HK-2 (cell line): Measurements from ENCODE around the gene SAC3D1.
A peak's percentile ranks its signal among the peaks of the same experiment; 100 is the strongest.

Experiments used
- DNase-seq: peaks from one replicate; pipeline ENCODE4 v3.0.0-alpha.2; 2018; ENCODE audit not compliant: unreplicated experiment

SAC3D1 gene

GRCh38 chr11:65059959-65060824 is 19.2 kb downstream of the SAC3D1 start:
- no peak for DNase-seq

GRCh38 chr11:65060913-65061408 is 20.0 kb downstream of the SAC3D1 start:
- no peak for DNase-seq

DNA sequence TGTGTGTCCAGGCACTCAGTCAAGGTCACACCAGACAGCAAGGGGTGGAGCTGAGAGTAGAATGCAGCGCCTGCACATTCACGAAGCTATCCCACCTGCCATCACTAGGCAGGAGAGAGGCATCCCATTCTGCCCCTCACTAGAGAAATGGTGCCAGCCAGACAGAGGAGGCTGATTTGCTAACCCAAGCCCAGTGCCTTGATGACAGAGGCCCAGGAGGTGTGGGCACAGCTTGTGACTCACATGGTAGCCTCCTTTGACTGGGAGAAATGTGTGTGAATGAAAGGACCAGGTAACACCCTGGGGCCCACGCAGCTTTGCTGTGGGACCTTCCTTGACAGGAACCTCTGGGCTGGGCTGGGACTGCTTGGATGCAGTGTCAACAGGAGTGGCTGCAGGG is 22.5 kb downstream of the SAC3D1 start:
- no peak for DNase-seq

GRCh38 chr11:65064847-65065240 is 23.8 kb downstream of the SAC3D1 start:
- DNase-seq: no peak

GRCh38 chr11:65065851-65066250 is 24.8 kb downstream of the SAC3D1 start:
- DNase-seq: no peak

DNA sequence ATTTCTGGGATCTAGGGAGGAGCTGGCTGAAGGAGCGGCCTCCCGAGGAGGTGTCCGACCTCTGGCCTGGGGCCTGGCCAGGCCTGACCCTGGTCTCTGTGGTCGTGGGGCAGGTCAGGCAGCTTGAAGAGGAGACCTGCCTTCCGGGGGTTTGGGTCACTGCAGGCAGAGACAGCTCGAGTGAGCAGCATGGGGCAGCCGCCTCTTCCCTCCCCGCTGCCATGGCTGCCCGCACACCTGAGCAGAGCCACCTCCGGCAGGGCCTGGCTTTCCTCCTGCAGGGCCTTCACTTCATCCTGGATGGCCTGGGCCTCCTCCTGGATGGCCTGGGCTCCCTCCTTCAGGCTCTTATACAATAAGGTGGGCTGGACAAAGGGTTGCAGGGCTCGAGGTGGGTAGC is 25.3 kb downstream of the SAC3D1 start:
- no peak for DNase-seq

DNA sequence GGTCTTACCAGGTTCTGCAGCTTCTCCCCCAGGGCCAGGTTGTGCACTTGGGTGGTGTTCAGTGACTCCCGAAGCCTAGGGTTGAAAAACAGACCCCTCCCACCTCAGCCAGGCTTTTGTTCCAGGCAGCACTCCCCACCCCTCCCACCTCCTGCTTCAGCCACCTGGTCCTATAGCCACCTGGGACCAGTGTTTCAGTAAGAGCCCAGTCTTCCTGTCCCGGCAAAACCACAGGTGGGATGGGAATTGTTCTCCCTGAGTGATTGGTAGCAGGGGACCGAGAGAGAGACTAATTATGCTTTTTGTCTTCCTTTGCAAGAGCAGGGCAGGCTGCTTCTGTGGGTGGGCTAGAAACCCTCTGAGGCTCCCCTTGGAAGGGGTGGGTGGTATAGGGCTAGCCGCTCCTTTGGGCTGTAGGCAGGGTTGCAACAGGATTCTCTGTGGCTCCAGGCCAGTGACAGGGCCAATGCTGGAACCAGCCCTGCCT is 25.8 kb downstream of the SAC3D1 start:
- DNase-seq: no peak

- no peak for DNase-seq
Observed at GRCh38 chr11:65067446-65067845, 26.4 kb downstream of the SAC3D1 start.

GRCh38 chr11:65069217-65069616 is 28.2 kb downstream of the SAC3D1 start:
- peak; percentile 5 for DNase-seq

DNA sequence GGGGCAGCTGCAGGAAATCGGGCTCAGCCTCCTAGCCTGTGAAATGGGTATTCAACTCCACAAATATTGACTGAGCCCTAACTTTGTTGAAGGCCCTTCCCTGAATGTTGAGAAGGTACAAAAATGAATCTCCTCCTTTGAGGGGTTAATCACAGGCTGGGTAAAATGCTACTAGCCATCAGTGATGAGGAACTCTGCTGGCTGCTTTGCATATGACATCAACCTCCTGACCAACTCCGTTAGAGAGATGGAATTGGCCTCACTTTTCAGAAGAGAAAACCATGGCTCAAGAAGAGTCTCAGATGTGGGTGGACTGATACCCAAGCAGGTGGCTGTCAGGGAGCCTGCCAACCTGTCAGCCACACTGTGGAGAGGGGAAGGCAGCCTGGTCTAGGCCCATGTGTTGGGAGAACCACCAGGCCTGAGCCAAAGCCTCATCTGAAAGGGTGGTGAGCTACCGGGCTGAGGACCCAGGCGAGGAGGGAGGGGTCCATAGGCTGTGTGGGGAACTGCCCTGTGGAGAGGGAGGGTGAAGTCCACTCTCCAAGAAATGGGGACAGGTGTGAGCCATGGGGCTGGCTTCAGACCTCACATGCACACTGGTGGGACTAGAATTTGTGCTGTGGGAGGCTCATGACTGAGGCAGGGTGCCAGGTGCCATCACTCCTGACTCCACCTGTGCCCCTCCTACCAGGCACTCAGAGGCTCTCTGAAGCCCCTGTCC is 31.1 kb downstream of the SAC3D1 start:
- DNase-seq: no peak

DNA sequence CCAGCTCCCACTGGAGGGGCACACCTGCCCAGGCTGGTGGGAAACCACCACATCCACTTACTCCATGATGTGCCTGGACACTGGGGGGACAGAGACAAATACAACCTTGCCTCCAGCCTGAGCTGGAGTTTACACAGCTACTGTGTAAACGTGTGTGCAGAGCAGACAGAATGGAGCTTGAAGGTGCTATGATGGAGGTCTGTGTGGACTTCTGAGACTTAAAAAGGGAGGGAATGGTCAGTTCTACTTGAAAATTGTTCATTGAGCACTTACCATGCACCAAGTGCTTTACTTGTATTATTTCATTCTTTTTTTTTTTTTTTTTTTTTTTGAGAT is 31.6 kb downstream of the SAC3D1 start:
- DNase-seq: no peak

GRCh38 chr11:65077451-65077850 is 36.4 kb downstream of the SAC3D1 start:
- DNase-seq: no peak

DNA sequence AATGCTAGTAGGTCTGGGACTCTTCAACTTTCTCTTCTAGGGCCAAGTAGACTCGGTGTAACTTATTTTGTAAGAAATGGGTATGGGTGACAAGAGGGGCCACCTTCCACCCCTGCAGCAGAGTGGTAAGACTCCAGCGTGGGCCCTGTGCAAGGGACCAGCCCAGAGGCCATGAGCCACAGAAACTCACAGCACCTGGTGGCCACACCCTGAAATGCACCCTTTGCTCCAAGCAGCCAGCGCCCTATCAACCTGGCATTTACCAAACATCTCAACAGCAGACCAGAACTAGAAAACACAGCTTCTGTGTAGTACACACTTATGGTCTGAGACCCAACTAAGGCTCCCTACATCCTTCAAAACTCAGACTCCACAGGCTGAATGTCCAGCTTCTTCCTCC is 37.1 kb downstream of the SAC3D1 start:
- DNase-seq: peak; percentile 20

- DNase-seq: no peak
Observed at GRCh38 chr11:65078786-65079342, 37.9 kb downstream of the SAC3D1 start.

DNA sequence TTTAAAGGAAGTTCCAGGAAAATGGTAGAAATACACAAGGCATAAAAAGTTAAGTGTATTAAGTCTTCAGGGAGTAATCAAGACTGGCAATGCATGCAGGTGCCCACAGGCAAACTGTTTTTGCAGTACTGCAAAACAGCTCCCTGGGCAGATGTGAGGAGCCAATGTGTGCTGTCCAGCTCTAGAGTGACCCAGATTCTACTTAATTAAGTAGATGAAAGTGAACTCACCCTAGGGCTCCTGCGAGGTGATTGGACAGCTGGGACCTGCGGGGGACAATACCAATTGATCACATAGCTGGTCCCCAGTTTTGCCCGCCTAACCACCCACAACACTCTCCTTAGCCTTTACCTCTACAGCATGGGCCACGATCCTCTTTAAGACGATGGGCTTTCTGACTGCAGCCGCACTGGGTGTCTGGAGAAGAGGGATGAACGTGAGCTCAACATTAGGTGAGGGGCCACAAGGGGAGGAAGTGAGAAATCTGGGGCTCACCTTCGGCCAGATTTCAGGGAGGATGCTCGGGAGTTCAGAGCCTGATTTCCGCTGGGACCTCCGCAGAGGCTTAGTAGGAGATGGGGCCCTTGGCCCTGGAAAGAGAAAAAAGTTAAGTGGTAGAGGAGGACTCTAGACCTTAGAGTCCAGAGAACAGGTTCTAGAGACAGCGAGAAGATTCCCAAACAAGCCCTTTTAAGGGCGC is 42.3 kb downstream of the SAC3D1 start:
- no peak for DNase-seq

GRCh38 chr11:65083834-65084597 is 43.0 kb downstream of the SAC3D1 start, which contains the start of the genes CDCA5 and ZFPL1:
CDCA5 (minus strand) TSS chr11:65084040; CDS start chr11:65083978, 62 bp downstream.
ZFPL1 (plus strand) TSS chr11:65084222; CDS start chr11:65084699, 477 bp downstream.
- DNase-seq: peak; percentile 88

DNA sequence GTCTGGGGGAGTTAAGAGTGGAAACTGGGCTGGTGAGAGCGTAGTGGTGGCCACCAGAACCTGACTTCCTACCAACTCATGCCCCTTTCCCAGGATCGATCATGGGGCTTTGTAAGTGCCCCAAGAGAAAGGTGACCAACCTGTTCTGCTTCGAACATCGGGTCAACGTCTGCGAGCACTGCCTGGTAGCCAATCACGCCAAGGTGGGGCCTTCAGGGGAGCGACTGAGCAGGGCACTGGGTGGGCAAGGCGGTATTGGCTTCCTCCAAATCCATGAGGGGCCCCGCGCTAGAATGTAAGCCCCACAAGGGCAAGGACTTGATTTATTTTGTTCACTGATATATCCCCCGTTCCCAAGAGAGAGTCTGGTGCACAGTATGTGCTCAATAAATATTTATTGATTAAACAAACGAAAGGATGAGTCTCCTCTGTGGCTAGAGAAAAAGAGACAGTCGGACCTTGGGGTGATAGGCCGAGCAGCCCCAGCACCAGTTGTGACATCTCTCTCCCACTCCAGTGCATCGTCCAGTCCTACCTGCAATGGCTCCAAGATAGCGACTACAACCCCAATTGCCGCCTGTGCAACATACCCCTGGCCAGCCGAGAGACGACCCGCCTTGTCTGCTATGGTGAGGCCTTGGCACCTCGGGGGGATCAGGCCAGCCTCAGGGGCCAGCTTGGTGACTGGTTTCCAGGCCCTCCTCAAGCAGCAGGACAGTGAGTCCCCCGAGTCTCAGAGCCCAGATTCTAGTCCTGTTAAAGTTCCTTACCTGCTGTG is 43.8 kb downstream of the SAC3D1 start:
- DNase-seq: no peak

GRCh38 chr11:65085446-65085845 is 44.4 kb downstream of the SAC3D1 start:
- DNase-seq: no peak

- no peak for DNase-seq
Observed at GRCh38 chr11:65086809-65087208, 45.8 kb downstream of the SAC3D1 start.

- DNase-seq: no peak
Observed at GRCh38 chr11:65087216-65087615, 46.2 kb downstream of the SAC3D1 start.
